ENCODE measurements around the gene SLC7A14. TPM values are rescaled to one million over a fixed set of nuclear protein-coding genes. Genes with fewer than 3 reads are reported as not detected.

The SLC7A14 gene
- total and polyA plus RNA-seq, 2 donors (not counting 1 experiment from before 2014, with no cell fraction given), result not detected

DNA sequence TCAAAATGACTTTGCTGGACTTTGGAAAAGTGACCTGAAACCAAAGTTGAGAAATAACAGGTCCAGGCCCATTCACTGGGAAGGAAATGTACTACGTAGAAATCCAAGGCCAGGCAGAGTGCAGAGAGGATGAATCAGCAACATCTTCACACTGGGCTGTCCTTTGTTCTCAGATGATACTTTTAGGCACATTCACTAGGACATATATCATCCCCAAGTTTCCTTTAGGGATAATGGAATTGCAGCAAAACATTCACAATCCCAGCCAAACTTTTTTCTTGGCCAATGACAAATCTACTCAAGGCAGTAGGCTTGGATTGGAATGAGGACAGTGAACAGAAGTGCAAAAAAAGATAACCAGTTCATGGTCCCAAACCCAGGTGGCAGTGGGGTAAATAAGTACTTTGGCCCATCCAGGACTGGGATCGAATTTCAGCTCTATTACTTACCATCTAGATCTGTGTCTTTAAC is 92.1 kb downstream of the SLC7A14 start:
- Histone ChIP-seq H3K4me2 (replicated peaks; ENCODE audit: low read depth, low read length, poor library complexity, severe bottlenecking) (no peak overlapping the region), H3K79me2 (ENCODE audit: control insufficient read depth, insufficient read depth, low read length) (no peaks in the 10 kb centered on the region), H3K4me1 (ENCODE audit: control insufficient read depth in 2 of 2, insufficient read depth in 2 of 2, low read length in 2 of 2) (peaks cover 0 to 4% of the 10 kb centered on the region in 2 donors), H3K9me3 (ENCODE audit: control extremely low read depth in 1 of 3, control insufficient read depth in 2 of 3, insufficient read depth in 1 of 3, low read length in 2 of 3) (no peaks in the 10 kb centered on the region), H3K4me3 (ENCODE audit: control extremely low read depth in 1 of 5, extremely low read depth in 1 of 5, insufficient read depth in 1 of 5, low read depth in 2 of 5, low read length in 4 of 5) (no peak overlapping the region), H2AFZ (ENCODE audit: insufficient read depth, low read depth, low read length, poor library complexity, severe bottlenecking) (no peak overlapping the region), H3K9ac (ENCODE audit: low read length) (no peak overlapping the region), H4K20me1 (ENCODE audit: control insufficient read depth, insufficient read depth, low read length, poor library complexity, severe bottlenecking) (no peaks in the 10 kb centered on the region), H3K36me3 (replicated peaks in 1 of 2; ENCODE audit: control extremely low read depth in 1 of 2, control insufficient read depth in 1 of 2, extremely low read depth in 1 of 2, insufficient read depth in 2 of 2, low read length in 1 of 2) (no peaks in the 10 kb centered on the region), H3K27me3 (replicated peaks in 1 of 4; ENCODE audit: control extremely low read depth in 1 of 4, control insufficient read depth in 3 of 4, insufficient read depth in 4 of 4, low read length in 3 of 4) (no peaks in the 10 kb centered on the region), H3K27ac (ENCODE audit: low read length in 2 of 2) (no peak overlapping the region)
- ATAC-seq (ENCODE audit: low read depth), result no peak
- no peak for DNase-seq
- 80% methylated on average over 1 of the region's 2 CpGs for WGBS (ENCODE audit: insufficient coverage)
- Mint-ChIP-seq H3K9me3 (ENCODE audit: insufficient read depth) (no peaks in the 10 kb centered on the region), H3K4me3 (no peak overlapping the region), H3K27me3 (peaks cover 17% of the 10 kb centered on the region), H3K4me1 (no peaks in the 10 kb centered on the region), H3K27ac (no peak overlapping the region)
- ChIA-PET CTCF (no interaction called here), POLR2A (interaction anchor here (0.5 kb wide), 1 partner anchor 730 kb away, joined by 4 read pairs; no protein-coding TSS in a partner anchor)
- TF ChIP-seq CTCF (IDR thresholded peaks at IDR 0.05) (no peak), EZH2 (IDR thresholded peaks at IDR 0.05; ENCODE audit: borderline replicate concordance, insufficient read depth, low read depth, low read length, poor library complexity, severe bottlenecking) (no peak)
- intact Hi-C loops (cut with micrococcal nuclease), result no loop called here

DNA sequence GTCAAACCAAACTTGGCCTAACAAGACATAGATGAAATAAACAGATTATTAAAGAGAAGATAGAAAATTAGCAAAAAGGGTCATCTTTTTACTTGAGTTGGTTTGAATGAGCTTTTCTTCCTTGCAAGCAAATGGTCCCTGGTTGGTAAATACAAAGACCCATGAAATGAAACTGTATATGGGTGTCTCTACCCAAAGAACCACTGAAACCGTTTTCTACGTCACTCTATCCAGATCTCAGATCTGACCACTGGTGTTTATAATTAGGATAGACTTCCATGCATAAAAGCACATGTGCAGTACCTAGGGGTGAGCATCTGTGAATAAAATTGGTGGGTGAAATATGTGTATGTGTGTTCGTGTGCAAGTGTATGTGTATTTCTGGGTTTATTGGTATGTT is 94.0 kb downstream of the SLC7A14 start:
- TF ChIP-seq CTCF (IDR thresholded peaks at IDR 0.05) (no peak), EZH2 (IDR thresholded peaks at IDR 0.05; ENCODE audit: borderline replicate concordance, insufficient read depth, low read depth, low read length, poor library complexity, severe bottlenecking) (no peak)
- Histone ChIP-seq H3K4me1 (ENCODE audit: control insufficient read depth in 2 of 2, insufficient read depth in 2 of 2, low read length in 2 of 2) (peaks cover 0 to 4% of the 10 kb centered on the region in 2 donors), H3K4me3 (ENCODE audit: control extremely low read depth in 1 of 5, extremely low read depth in 1 of 5, insufficient read depth in 1 of 5, low read depth in 2 of 5, low read length in 4 of 5) (no peak overlapping the region), H3K4me2 (replicated peaks; ENCODE audit: low read depth, low read length, poor library complexity, severe bottlenecking) (no peak overlapping the region), H2AFZ (ENCODE audit: insufficient read depth, low read depth, low read length, poor library complexity, severe bottlenecking) (no peak overlapping the region), H3K9ac (ENCODE audit: low read length) (no peak overlapping the region), H3K27ac (ENCODE audit: low read length in 2 of 2) (no peak overlapping the region), H3K79me2 (ENCODE audit: control insufficient read depth, insufficient read depth, low read length) (no peaks in the 10 kb centered on the region), H4K20me1 (ENCODE audit: control insufficient read depth, insufficient read depth, low read length, poor library complexity, severe bottlenecking) (no peaks in the 10 kb centered on the region), H3K36me3 (replicated peaks in 1 of 2; ENCODE audit: control extremely low read depth in 1 of 2, control insufficient read depth in 1 of 2, extremely low read depth in 1 of 2, insufficient read depth in 2 of 2, low read length in 1 of 2) (no peaks in the 10 kb centered on the region), H3K9me3 (ENCODE audit: control extremely low read depth in 1 of 3, control insufficient read depth in 2 of 3, insufficient read depth in 1 of 3, low read length in 2 of 3) (no peaks in the 10 kb centered on the region), H3K27me3 (replicated peaks in 1 of 4; ENCODE audit: control extremely low read depth in 1 of 4, control insufficient read depth in 3 of 4, insufficient read depth in 4 of 4, low read length in 3 of 4) (no peaks in the 10 kb centered on the region)
- DNase-seq, result no peak
- intact Hi-C loops (cut with micrococcal nuclease), result no loop called here
- Mint-ChIP-seq H3K4me3 (no peak overlapping the region), H3K4me1 (no peaks in the 10 kb centered on the region), H3K27me3 (peaks cover 18% of the 10 kb centered on the region), H3K9me3 (ENCODE audit: insufficient read depth) (no peaks in the 10 kb centered on the region), H3K27ac (no peak overlapping the region)
- WGBS (ENCODE audit: insufficient coverage), result 100% methylated on average over 1 of the region's 3 CpGs
- no peak for ATAC-seq (ENCODE audit: low read depth)
- CTCF ChIA-PET, result no interaction called here
- POLR2A ChIA-PET, result no interaction called here
